Choroid plexus epithelial cell (primary cell): ENCODE results near the gene MTERF4.

Experiments used
- DNase-seq: peaks from one replicate; pipeline ENCODE4 v3.0.0-alpha.2; 2010; ENCODE audit warnings: low read depth
- H3K4me3 ChIP-seq: 2 replicates; pipeline ENCODE4 v1.5.1; 2011; ENCODE audit warnings: low read depth, mild to moderate bottlenecking, control low read depth, low read length, moderate library complexity
- CTCF ChIP-seq: conservative IDR thresholded peaks from 2 replicates; pipeline ENCODE4 v1.5.1; 2011; ENCODE audit warnings: low read depth, mild to moderate bottlenecking, control low read depth, inconsistent platforms, low read length, moderate library complexity

The MTERF4 gene

GRCh38 chr2:241067501-241068135, 34.5 kb downstream of the MTERF4 start:
- DNase-seq: no peak
- TF ChIP-seq CTCF: no peak
- H3K4me3 ChIP-seq: no peak overlapping the region

GRCh38 chr2:241066893-241067341, 35.2 kb downstream of the MTERF4 start:
- TF ChIP-seq CTCF: peak; percentile 32
- DNase-seq: no peak
- no peak overlapping the region for H3K4me3 ChIP-seq

GRCh38 chr2:241066171-241066892, 35.8 kb downstream of the MTERF4 start:
- no peak overlapping the region for H3K4me3 ChIP-seq
- no peak for DNase-seq
- no peak for TF ChIP-seq CTCF

- DNase-seq: no peak
- H3K4me3 ChIP-seq: no peak overlapping the region
- no peak for TF ChIP-seq CTCF
Measured at GRCh38 chr2:241065355-241065803, 36.7 kb downstream of the MTERF4 start.

DNA sequence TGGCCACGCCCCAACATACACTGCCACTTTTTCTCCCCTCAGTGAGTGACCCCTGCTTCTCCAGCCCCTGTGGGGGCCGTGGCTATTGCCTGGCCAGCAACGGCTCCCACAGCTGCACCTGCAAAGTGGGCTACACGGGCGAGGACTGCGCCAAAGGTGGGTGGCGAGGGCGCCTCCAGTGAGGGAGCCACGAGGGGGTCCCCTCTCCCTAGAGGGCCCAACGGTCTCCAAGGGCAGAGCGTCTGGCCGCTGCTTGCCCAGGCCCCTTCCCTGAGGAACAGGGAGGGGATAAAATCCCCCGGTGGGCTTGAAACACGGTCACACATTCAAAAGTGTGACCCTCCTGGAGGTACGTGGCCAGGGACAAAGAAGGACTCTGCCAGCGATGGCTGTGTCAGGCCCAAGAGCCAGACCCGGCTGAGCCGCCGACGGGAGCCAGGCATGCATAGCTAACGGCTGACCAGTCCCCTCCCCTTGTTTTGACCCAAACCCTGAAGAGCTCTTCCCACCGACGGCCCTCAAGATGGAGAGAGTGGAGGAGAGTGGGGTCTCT, 37.2 kb downstream of the MTERF4 start:
- no peak for DNase-seq
- no peak overlapping the region for H3K4me3 ChIP-seq
- no peak for TF ChIP-seq CTCF

DNA sequence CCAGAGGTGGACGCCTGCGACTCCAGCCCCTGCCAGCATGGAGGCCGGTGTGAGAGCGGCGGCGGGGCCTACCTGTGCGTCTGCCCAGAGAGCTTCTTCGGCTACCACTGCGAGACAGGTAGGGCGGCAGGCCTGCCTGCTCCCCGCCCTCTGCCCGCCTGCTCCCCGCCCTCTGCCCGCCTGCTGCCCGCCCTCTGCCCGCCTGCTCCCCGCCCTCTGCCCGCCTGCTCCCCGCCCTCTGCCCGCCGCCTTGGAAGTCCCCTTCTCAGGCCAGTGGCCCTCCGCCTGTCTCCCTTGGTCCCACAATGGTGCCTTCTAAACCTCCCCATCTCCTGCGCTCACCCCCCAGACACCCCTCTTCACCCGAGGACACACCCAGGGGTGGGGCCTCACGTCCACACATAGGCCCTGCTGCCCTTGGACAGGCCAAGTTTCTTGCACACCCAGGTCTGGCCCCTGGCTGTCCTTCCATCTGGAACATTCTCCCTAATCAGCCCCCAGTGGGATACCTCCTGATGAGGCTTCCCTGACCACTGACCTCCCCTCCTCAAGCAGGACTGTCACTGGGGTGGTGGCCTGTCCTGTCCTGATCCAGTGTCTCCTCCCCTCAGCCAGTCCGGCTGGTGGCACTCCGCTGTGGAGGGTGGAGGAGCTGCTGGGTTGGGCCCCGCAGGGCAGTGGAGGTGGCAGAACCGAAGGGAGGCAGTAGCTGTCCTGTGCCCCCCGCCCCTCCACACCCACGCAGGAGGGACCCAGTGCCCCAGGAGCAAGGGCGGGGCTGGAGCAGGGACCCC, 37.9 kb downstream of the MTERF4 start:
- TF ChIP-seq CTCF: no peak
- H3K4me3 ChIP-seq: no peak overlapping the region
- DNase-seq: no peak
